HCT116 (cell line): ENCODE results near the gene LTBP1. TPM values are rescaled to one million over a fixed set of nuclear protein-coding genes. Genes with fewer than 3 reads are reported as not detected.

ENCODE experiments used
- ATAC-seq: fragments of 200-7000 bp; cut with Tn5 transposase; 2 replicates; pipeline ENCODE4 v1.9.1; 2020; ENCODE audit warnings: mild to moderate bottlenecking, moderate library complexity
- BruUV-seq: library from RNA; stranded (reverse); fragments of 400-500 nt; replicated peaks from 2 replicates; lab custom pipeline; 2021; lab: Mats Ljungman, UMichigan
- CTCF ChIA-PET: fragments of 300-600 bp; sonication (Branson Sonifier 250); formaldehyde crosslinking; loops from one replicate; lab custom pipeline; 2021; ENCODE audit warnings: antibody characterized with exemption; lab: Charles Lee
- POLR2A ChIA-PET: fragments of 300-600, 350-600 bp; sonication (Branson Sonifier 250); formaldehyde crosslinking; loops from one replicate; lab custom pipeline; 2021; ENCODE audit warnings: antibody characterized with exemption; lab: Charles Lee
- RAD21 ChIA-PET, 2 experiments: fragments of 300-600 bp; sonication (Branson Sonifier 250); formaldehyde crosslinking; loops; one replicate each; lab custom pipeline; 2023; ENCODE audit warnings: low total read pairs in 2 of 2; ENCODE audit not compliant: uncharacterized antibody in 2 of 2, unreplicated experiment in 2 of 2, low non-redundant PET in 1 of 2; lab: Charles Lee
- DNase-seq: peaks from one replicate; pipeline ENCODE4 v3.0.0-alpha.2; 2010; ENCODE audit warnings: low read depth, low spot score
- H2AFZ ChIP-seq: fragments of 200-600 bp; shearing (Covaris generic), sonication (generic); 2 replicates; pipeline ENCODE4 v1.6.1; 2017; ENCODE audit warnings: low read depth, mixed run types, mixed read lengths, antibody characterized with exemption, low read length; ENCODE audit not compliant: poor library complexity, severe bottlenecking
- H3K27ac ChIP-seq: 2 replicates; pipeline ENCODE4 v1.5.1; 2012; ENCODE audit warnings: low read depth, low read length
- H3K27me3 ChIP-seq: fragments of 200-600 bp; sonication (generic); 2 replicates; pipeline ENCODE4 v1.6.1; 2016; ENCODE audit warnings: mixed run types, low read length, mixed read lengths; ENCODE audit not compliant: insufficient read depth
- H3K36me3 ChIP-seq, 2 experiments: fragments of 200-500 bp in 1 of 2; fragments of 200-600 bp in 1 of 2; sonication (Bioruptor generic) in 1 of 2; sonication (generic) in 1 of 2; 2 replicates each; pipeline versions ENCODE4 v1.5.1 to v1.6.1; 2014 to 2016; ENCODE audit warnings: low read length in 2 of 2, inconsistent platforms in 1 of 2, mixed read lengths in 1 of 2, mixed run types in 1 of 2; ENCODE audit not compliant: insufficient read depth in 2 of 2, control insufficient read depth in 1 of 2
- H3K4me1 ChIP-seq, 2 experiments: fragments of 200-600 bp in 1 of 2; sonication (generic) in 1 of 2; 2 replicates each; pipeline versions ENCODE4 v1.5.1 to v1.6.1; 2012 to 2017; ENCODE audit warnings: low read length in 2 of 2, inconsistent platforms in 1 of 2, mild to moderate bottlenecking in 1 of 2, mixed read lengths in 1 of 2, mixed run types in 1 of 2, moderate library complexity in 1 of 2; ENCODE audit not compliant: insufficient read depth in 2 of 2, control insufficient read depth in 1 of 2
- H3K4me2 ChIP-seq: fragments of 200-600 bp; sonication (generic); 2 replicates; pipeline ENCODE4 v1.6.1; 2017; ENCODE audit warnings: mixed run types, low read length, mixed read lengths
- H3K4me3 ChIP-seq, 2 experiments: fragments of 200-600 bp in 1 of 2; sonication (generic) in 1 of 2; replicated peaks in 1 of 2; 2 replicates each; pipeline ENCODE4 v1.5.1; 2011 to 2016; ENCODE audit warnings: low read length in 2 of 2, control low read depth in 1 of 2, low read depth in 1 of 2, mild to moderate bottlenecking in 1 of 2, mixed read lengths in 1 of 2, mixed run types in 1 of 2
- H3K79me2 ChIP-seq: fragments of 200-600 bp; sonication (generic); 2 replicates; pipeline ENCODE4 v1.6.1; 2017; ENCODE audit warnings: mild to moderate bottlenecking, mixed run types, low read length, moderate library complexity, mixed read lengths; ENCODE audit not compliant: insufficient read depth
- H3K9ac ChIP-seq: fragments of 200-600 bp; sonication (generic); 2 replicates; pipeline ENCODE4 v1.6.1; 2016; ENCODE audit warnings: low read length, mixed read lengths
- H3K9me2 ChIP-seq: fragments of 200-600 bp; sonication (generic), shearing (Covaris generic); 2 replicates; pipeline ENCODE4 v1.6.1; 2017; ENCODE audit warnings: mixed run types, mild to moderate bottlenecking, moderate library complexity; ENCODE audit not compliant: insufficient read depth
- H3K9me3 ChIP-seq, 2 experiments: fragments of 200-500 bp in 1 of 2; fragments of 200-600 bp in 1 of 2; sonication (Bioruptor generic) in 1 of 2; sonication (generic) in 1 of 2; 2 replicates each; pipeline ENCODE4 v1.6.1; 2014 to 2017; ENCODE audit warnings: low read length in 2 of 2, mixed read lengths in 2 of 2, inconsistent platforms in 1 of 2, low read depth in 1 of 2, mild to moderate bottlenecking in 1 of 2, mixed run types in 1 of 2, moderate library complexity in 1 of 2; ENCODE audit not compliant: control insufficient read depth in 1 of 2, insufficient read depth in 1 of 2
- H4K20me1 ChIP-seq: fragments of 200-600 bp; sonication (generic), shearing (Covaris generic); 2 replicates; pipeline ENCODE4 v1.6.1; 2017; ENCODE audit warnings: mixed run types, mild to moderate bottlenecking, moderate library complexity; ENCODE audit not compliant: insufficient read depth
- CBX3 ChIP-seq: IDR thresholded peaks from 2 replicates; pipeline ENCODE4 v1.6.1; 2012; ENCODE audit warnings: low read depth
- CEBPB ChIP-seq: IDR thresholded peaks from 2 replicates; pipeline ENCODE4 v1.6.1; 2012; ENCODE audit warnings: low read depth
- CTCF ChIP-seq, 3 experiments: fragments of 200-600 bp in 1 of 3; sonication (generic) in 1 of 3; IDR thresholded peaks in 2 of 3; conservative IDR thresholded peaks in 1 of 3; 2 replicates each; pipeline ENCODE4 v1.5.1; 2012 to 2017; ENCODE audit warnings: low read depth in 2 of 3, low read length in 2 of 3, antibody characterized with exemption in 1 of 3, borderline replicate concordance in 1 of 3, control low read depth in 1 of 3, mild to moderate bottlenecking in 1 of 3, mixed read lengths in 1 of 3, mixed run types in 1 of 3, moderate library complexity in 1 of 3; ENCODE audit not compliant: insufficient read depth in 1 of 3
- ELF1 ChIP-seq: IDR thresholded peaks from 2 replicates; pipeline ENCODE4 v1.6.1; 2012; ENCODE audit warnings: low read depth, borderline replicate concordance
- JUND ChIP-seq: IDR thresholded peaks from 2 replicates; pipeline ENCODE4 v1.6.1; 2012
- MAX ChIP-seq: IDR thresholded peaks from 2 replicates; pipeline ENCODE4 v1.6.1; 2012
- RAD21 ChIP-seq: IDR thresholded peaks from 2 replicates; pipeline ENCODE4 v1.6.1; 2012; ENCODE audit warnings: low read depth, mild to moderate bottlenecking
- REST ChIP-seq: IDR thresholded peaks from 2 replicates; pipeline ENCODE4 v1.6.1; 2012; ENCODE audit warnings: low read depth
- SIN3A ChIP-seq: IDR thresholded peaks from 2 replicates; pipeline ENCODE4 v1.6.1; 2012; ENCODE audit warnings: low read depth
- SP1 ChIP-seq: IDR thresholded peaks from 2 replicates; pipeline ENCODE4 v1.6.1; 2012; ENCODE audit warnings: low read depth
- YY1 ChIP-seq: IDR thresholded peaks from 2 replicates; pipeline ENCODE4 v1.6.1; 2011; ENCODE audit warnings: low read length, low read depth, moderate library complexity, mild to moderate bottlenecking; ENCODE audit not compliant: insufficient replicate concordance; ENCODE audit errors: extremely low read depth
- ZFX ChIP-seq: fragments of 450-650 bp; IDR thresholded peaks from 2 replicates; pipeline ENCODE4 v1.6.1; 2017
- ZNF274 ChIP-seq: fragments of 200-500 bp; sonication (Bioruptor generic); IDR thresholded peaks from 2 replicates; pipeline ENCODE4 v1.6.1; 2014; ENCODE audit warnings: mild to moderate bottlenecking, low read depth, low read length, inconsistent platforms
- intact Hi-C: fragments of 100-400 bp; cut with micrococcal nuclease; formaldehyde crosslinking; loops from 2 replicates; pipeline ENCODE4 v1.10.0; 2022
- total RNA-seq: library from RNA; stranded (reverse); gene quantifications from one replicate; pipeline ENCODE4 v1.2.1, GENCODE V29; 2021; ENCODE audit not compliant: unreplicated experiment

LTBP1 gene
- total RNA-seq, 1 experiment from 2014 or later = 5.1 TPM

GRCh38 chr2:33197198-33197938 lies 250.6 kb downstream of the LTBP1 start:
- H3K27me3 ChIP-seq = no peaks in the 10 kb centered on the region
- H3K36me3 ChIP-seq = no peaks in the 10 kb centered on the region
- no peak for ATAC-seq
- POLR2A ChIA-PET = no interaction called here
- H3K27ac ChIP-seq = no peak overlapping the region
- H3K9me2 ChIP-seq = no peaks in the 10 kb centered on the region
- no peak overlapping the region for H3K4me2 ChIP-seq
- no TSS peak for BruUV-seq
- TF ChIP-seq CEBPB = no peak
- TF ChIP-seq ZNF274 = no peak
- TF ChIP-seq ZFX = no peak
- no peak for TF ChIP-seq YY1
- no peak for TF ChIP-seq RAD21
- TF ChIP-seq CBX3 = no peak
- TF ChIP-seq, all 23 proteins: peak for 0
- intact Hi-C loops = no loop called here
- RAD21 ChIA-PET = no interaction called here
- CTCF ChIA-PET = no interaction called here
- Histone ChIP-seq H3K9me3 (no peaks in the 10 kb centered on the region), H3K4me1 (no peaks in the 10 kb centered on the region), H3K4me3 (no peak overlapping the region), H3K9ac (no peak overlapping the region), H4K20me1 (no peaks in the 10 kb centered on the region), H2AFZ (no peak overlapping the region), H3K79me2 (no peaks in the 10 kb centered on the region)
- DNase-seq = no peak

GRCh38 chr2:33202641-33203522 lies 256.1 kb downstream of the LTBP1 start:
- Histone ChIP-seq H3K27me3 (no peaks in the 10 kb centered on the region), H3K9me3 (no peaks in the 10 kb centered on the region), H3K36me3 (no peaks in the 10 kb centered on the region), H3K4me3 (no peak overlapping the region), H3K4me1 (no peaks in the 10 kb centered on the region), H2AFZ (no peak overlapping the region), H3K9ac (no peak overlapping the region), H3K79me2 (no peaks in the 10 kb centered on the region), H3K4me2 (no peak overlapping the region), H3K27ac (no peak overlapping the region), H4K20me1 (no peaks in the 10 kb centered on the region), H3K9me2 (no peaks in the 10 kb centered on the region)
- BruUV-seq = no TSS peak
- ChIA-PET RAD21 (no interaction called here), POLR2A (no interaction called here), CTCF (no interaction called here)
- DNase-seq = no peak
- ATAC-seq = no peak
- intact Hi-C loops = no loop called here
- TF ChIP-seq ELF1 = no peak
- TF ChIP-seq JUND = no peak
- TF ChIP-seq RAD21 = no peak
- no peak for TF ChIP-seq ZFX
- TF ChIP-seq SP1 = no peak
- TF ChIP-seq CTCF (IDR thresholded peaks at IDR 0.05 in 2 of 3, conservative IDR thresholded peaks at IDR 0.05 in 1 of 3; ENCODE audit: borderline replicate concordance in 1 of 3, insufficient read depth in 1 of 3, low read depth in 2 of 3, low read length in 2 of 3) = no peak
- TF ChIP-seq REST = no peak
- no peak for TF ChIP-seq CEBPB
- no peak for TF ChIP-seq MAX
- no peak for TF ChIP-seq SIN3A
